ENCODE measurements around the gene LONP2.
"Not testable (repeated sequence)": the region's sequence is repeated elsewhere in the genome, so short reads cannot be mapped to it uniquely, and the experiment has no call there.

LONP2 gene

GRCh38 chr16:48374255-48374654 is 130.2 kb downstream of the LONP2 start:
- H3K27ac ChIP-seq (replicated peaks; ENCODE audit: low read length): no peak overlapping the region
- WGBS, 2 donors (ENCODE audit: extremely low coverage in 2 of 2, insufficient read length in 2 of 2, insufficient replicate concordance in 1 of 2): no CpG with 5 or more reads among the region's 2 CpGs
- no peak overlapping the region for H3K23ac ChIP-seq (ENCODE audit: low read depth, low read length, poor library complexity)
- H3K18ac ChIP-seq (ENCODE audit: low read length): no peak overlapping the region
- no peak overlapping the region for H2BK120ac ChIP-seq (ENCODE audit: low read depth, low read length)
- no peak overlapping the region for H3K4me3 ChIP-seq (ENCODE audit: low read length in 2 of 2)
- no peak overlapping the region for H2AK5ac ChIP-seq (ENCODE audit: low read depth, low read length)
- H4K8ac ChIP-seq (ENCODE audit: low read depth, low read length): no peak overlapping the region
- no peaks in the 10 kb centered on the region for H3K27me3 ChIP-seq (ENCODE audit: control insufficient read depth in 3 of 3, insufficient read depth in 3 of 3, low read depth in 1 of 3, low read length in 3 of 3)
- H2AFZ ChIP-seq (ENCODE audit: low read length): no peak overlapping the region
- H3K14ac ChIP-seq (ENCODE audit: low read length): no peak overlapping the region
- H2BK5ac ChIP-seq (ENCODE audit: low read length): no peak overlapping the region
- no peak overlapping the region for H3K4ac ChIP-seq (ENCODE audit: low read length)
- peaks cover 0 to 1% of the 10 kb centered on the region in 2 donors for H3K4me1 ChIP-seq (ENCODE audit: control insufficient read depth in 2 of 2, insufficient read depth in 1 of 2, low read depth in 1 of 2, low read length in 2 of 2)
- H2BK15ac ChIP-seq (ENCODE audit: low read length): no peak overlapping the region
- H4K91ac ChIP-seq (ENCODE audit: low read depth, low read length, poor library complexity): no peak overlapping the region
- no peak overlapping the region for H3K4me2 ChIP-seq (ENCODE audit: insufficient read depth, low read length, poor library complexity, severe bottlenecking)
- no peak for DNase-seq (ENCODE audit: low spot score)
- no peak overlapping the region for H2BK12ac ChIP-seq (ENCODE audit: low read length)
- no peaks in the 10 kb centered on the region for H3K9me3 ChIP-seq (replicated peaks in 1 of 2; ENCODE audit: control insufficient read depth in 2 of 2, insufficient read depth in 1 of 2, low read depth in 1 of 2, low read length in 2 of 2)
- H3K9ac ChIP-seq (ENCODE audit: low read depth, low read length, poor library complexity): no peak overlapping the region
- no peaks in the 10 kb centered on the region for H3K79me1 ChIP-seq (ENCODE audit: low read depth, low read length)
- H3K36me3 ChIP-seq (replicated peaks in 1 of 2; ENCODE audit: control insufficient read depth in 2 of 2, insufficient read depth in 2 of 2, low read length in 2 of 2): peaks cover 0 to 4% of the 10 kb centered on the region in 2 donors

- H3K23ac ChIP-seq (ENCODE audit: low read depth, low read length, poor library complexity); H2AFZ ChIP-seq (ENCODE audit: low read length); H2BK120ac ChIP-seq (ENCODE audit: low read depth, low read length); H3K18ac ChIP-seq (ENCODE audit: low read length); H3K4ac ChIP-seq (ENCODE audit: low read length); H3K9ac ChIP-seq (ENCODE audit: low read depth, low read length, poor library complexity); H3K4me1 ChIP-seq (ENCODE audit: control insufficient read depth in 2 of 2, insufficient read depth in 1 of 2, low read depth in 1 of 2, low read length in 2 of 2); H4K8ac ChIP-seq (ENCODE audit: low read depth, low read length); H3K27ac ChIP-seq (replicated peaks; ENCODE audit: low read length); H3K79me1 ChIP-seq (ENCODE audit: low read depth, low read length); H3K4me3 ChIP-seq (ENCODE audit: low read length in 2 of 2); H3K4me2 ChIP-seq (ENCODE audit: insufficient read depth, low read length, poor library complexity, severe bottlenecking); DNase-seq (ENCODE audit: low spot score); H3K27me3 ChIP-seq (ENCODE audit: control insufficient read depth in 3 of 3, insufficient read depth in 3 of 3, low read depth in 1 of 3, low read length in 3 of 3); H2BK15ac ChIP-seq (ENCODE audit: low read length); H4K91ac ChIP-seq (ENCODE audit: low read depth, low read length, poor library complexity); H2BK12ac ChIP-seq (ENCODE audit: low read length); H3K36me3 ChIP-seq (replicated peaks in 1 of 2; ENCODE audit: control insufficient read depth in 2 of 2, insufficient read depth in 2 of 2, low read length in 2 of 2); H2BK5ac ChIP-seq (ENCODE audit: low read length); H2AK5ac ChIP-seq (ENCODE audit: low read depth, low read length); H3K14ac ChIP-seq (ENCODE audit: low read length): not testable (repeated sequence)
- WGBS, 2 donors (ENCODE audit: extremely low coverage in 2 of 2, insufficient read length in 2 of 2, insufficient replicate concordance in 1 of 2): no CpG with 5 or more reads among the region's 7 CpGs
- H3K9me3 ChIP-seq (replicated peaks in 1 of 2; ENCODE audit: control insufficient read depth in 2 of 2, insufficient read depth in 1 of 2, low read depth in 1 of 2, low read length in 2 of 2): peaks cover 0 to 12% of the 10 kb centered on the region in 2 donors
Observed at GRCh38 chr16:48377301-48377700, 133.2 kb downstream of the LONP2 start.

GRCh38 chr16:48378276-48378675 is 134.2 kb downstream of the LONP2 start:
- Histone ChIP-seq H3K27ac (replicated peaks; ENCODE audit: low read length) (no peak overlapping the region), H3K23ac (ENCODE audit: low read depth, low read length, poor library complexity) (no peak overlapping the region), H3K4me1 (ENCODE audit: control insufficient read depth in 2 of 2, insufficient read depth in 1 of 2, low read depth in 1 of 2, low read length in 2 of 2) (peaks cover 0 to 4% of the 10 kb centered on the region in 2 donors), H4K8ac (ENCODE audit: low read depth, low read length) (no peak overlapping the region), H3K14ac (ENCODE audit: low read length) (no peak overlapping the region), H4K91ac (ENCODE audit: low read depth, low read length, poor library complexity) (no peak overlapping the region), H2BK120ac (ENCODE audit: low read depth, low read length) (no peak overlapping the region), H3K4me3 (ENCODE audit: low read length in 2 of 2) (no peak overlapping the region), H3K4me2 (ENCODE audit: insufficient read depth, low read length, poor library complexity, severe bottlenecking) (no peak overlapping the region), H3K36me3 (replicated peaks in 1 of 2; ENCODE audit: control insufficient read depth in 2 of 2, insufficient read depth in 2 of 2, low read length in 2 of 2) (peaks cover 0 to 4% of the 10 kb centered on the region in 2 donors), H2AFZ (ENCODE audit: low read length) (no peak overlapping the region), H2BK5ac (ENCODE audit: low read length) (no peak overlapping the region), H3K27me3 (ENCODE audit: control insufficient read depth in 3 of 3, insufficient read depth in 3 of 3, low read depth in 1 of 3, low read length in 3 of 3) (no peaks in the 10 kb centered on the region), H3K9me3 (replicated peaks in 1 of 2; ENCODE audit: control insufficient read depth in 2 of 2, insufficient read depth in 1 of 2, low read depth in 1 of 2, low read length in 2 of 2) (peaks cover 0 to 12% of the 10 kb centered on the region in 2 donors), H3K4ac (ENCODE audit: low read length) (no peak overlapping the region), H3K18ac (ENCODE audit: low read length) (no peak overlapping the region), H2BK15ac (ENCODE audit: low read length) (no peak overlapping the region), H3K79me1 (ENCODE audit: low read depth, low read length) (no peaks in the 10 kb centered on the region), H2AK5ac (ENCODE audit: low read depth, low read length) (no peak overlapping the region), H2BK12ac (ENCODE audit: low read length) (no peak overlapping the region), H3K9ac (ENCODE audit: low read depth, low read length, poor library complexity) (no peak overlapping the region)
- no peak for DNase-seq (ENCODE audit: low spot score)
- WGBS, 2 donors (ENCODE audit: extremely low coverage in 2 of 2, insufficient read length in 2 of 2, insufficient replicate concordance in 1 of 2): no CpG with 5 or more reads among the region's 5 CpGs

DNA sequence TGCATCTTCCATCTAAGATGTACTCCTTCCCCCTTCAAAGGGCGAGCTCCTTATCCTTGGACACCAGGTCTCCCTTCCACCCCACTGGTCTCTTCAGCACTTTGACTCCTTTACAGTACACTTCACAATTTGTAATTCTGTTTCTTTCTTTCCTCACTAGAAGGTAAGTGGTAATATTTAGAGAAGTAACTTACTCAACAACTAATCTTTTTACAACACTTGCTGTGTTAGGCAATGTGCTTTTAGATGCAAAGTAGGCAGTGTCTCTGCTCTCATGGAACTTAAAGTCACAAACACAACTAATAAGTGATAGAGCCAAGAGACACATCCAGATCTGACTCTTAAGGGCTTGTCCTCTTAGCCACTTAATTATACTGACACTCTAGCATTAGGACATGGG is 134.7 kb downstream of the LONP2 start:
- peaks cover under 1% of the 10 kb centered on the region for H3K79me1 ChIP-seq (ENCODE audit: low read depth, low read length)
- no peak overlapping the region for H2BK15ac ChIP-seq (ENCODE audit: low read length)
- H2BK120ac ChIP-seq (ENCODE audit: low read depth, low read length): no peak overlapping the region
- no peak for DNase-seq (ENCODE audit: low spot score)
- no peak overlapping the region for H3K4me2 ChIP-seq (ENCODE audit: insufficient read depth, low read length, poor library complexity, severe bottlenecking)
- no peak overlapping the region for H3K14ac ChIP-seq (ENCODE audit: low read length)
- peaks cover 0 to 12% of the 10 kb centered on the region in 2 donors for H3K9me3 ChIP-seq (replicated peaks in 1 of 2; ENCODE audit: control insufficient read depth in 2 of 2, insufficient read depth in 1 of 2, low read depth in 1 of 2, low read length in 2 of 2)
- H2AFZ ChIP-seq (ENCODE audit: low read length): no peak overlapping the region
- no peak overlapping the region for H2AK5ac ChIP-seq (ENCODE audit: low read depth, low read length)
- H2BK12ac ChIP-seq (ENCODE audit: low read length): no peak overlapping the region
- no peak overlapping the region for H3K23ac ChIP-seq (ENCODE audit: low read depth, low read length, poor library complexity)
- no peak overlapping the region for H4K8ac ChIP-seq (ENCODE audit: low read depth, low read length)
- peaks cover 0 to 4% of the 10 kb centered on the region in 2 donors for H3K4me1 ChIP-seq (ENCODE audit: control insufficient read depth in 2 of 2, insufficient read depth in 1 of 2, low read depth in 1 of 2, low read length in 2 of 2)
- no peak overlapping the region for H3K27ac ChIP-seq (replicated peaks; ENCODE audit: low read length)
- no peak overlapping the region for H3K9ac ChIP-seq (ENCODE audit: low read depth, low read length, poor library complexity)
- H3K18ac ChIP-seq (ENCODE audit: low read length): no peak overlapping the region
- H3K4ac ChIP-seq (ENCODE audit: low read length): no peak overlapping the region
- no peak overlapping the region for H2BK5ac ChIP-seq (ENCODE audit: low read length)
- H3K36me3 ChIP-seq (replicated peaks in 1 of 2; ENCODE audit: control insufficient read depth in 2 of 2, insufficient read depth in 2 of 2, low read length in 2 of 2): peaks cover 0 to 4% of the 10 kb centered on the region in 2 donors
- no peaks in the 10 kb centered on the region for H3K27me3 ChIP-seq (ENCODE audit: control insufficient read depth in 3 of 3, insufficient read depth in 3 of 3, low read depth in 1 of 3, low read length in 3 of 3)
- no peak overlapping the region for H3K4me3 ChIP-seq (ENCODE audit: low read length in 2 of 2)
- H4K91ac ChIP-seq (ENCODE audit: low read depth, low read length, poor library complexity): no peak overlapping the region
- WGBS, 2 donors (ENCODE audit: extremely low coverage in 2 of 2, insufficient read length in 2 of 2, insufficient replicate concordance in 1 of 2): no CpG with 5 or more reads among the region's 1 CpG
